Measurements from ENCODE around the gene FEM1B.
A peak's percentile ranks its signal among the peaks of the same experiment; 100 is the strongest.

FEM1B gene

DNA sequence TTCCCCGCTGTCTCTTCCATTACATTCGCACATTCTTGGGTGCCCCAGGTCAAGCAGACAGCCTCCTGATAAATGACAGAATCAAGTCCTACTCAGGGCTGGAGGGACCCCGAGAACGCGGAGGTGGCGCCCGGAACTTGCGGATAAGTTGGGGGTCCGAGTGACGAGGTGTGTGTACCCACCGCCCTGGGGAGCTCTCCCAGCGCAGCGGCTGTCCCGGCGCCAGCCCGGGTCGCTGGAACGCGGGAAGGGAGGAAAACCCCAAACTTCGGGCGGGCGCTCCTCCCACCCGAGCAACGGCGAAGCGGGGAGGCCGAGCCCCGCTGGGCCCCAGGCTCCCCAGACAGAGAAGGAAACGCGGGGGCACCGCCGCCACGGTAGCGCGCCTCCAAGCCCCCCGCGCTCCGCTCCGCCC is 48.6 kb upstream of the FEM1B start (continued):
- TF ChIP-seq ZNF26 (tag by site-specific recombination; IDR thresholded peaks at IDR 0.05) (no peak), GFI1B (tag by site-specific recombination; IDR thresholded peaks at IDR 0.05) (no peak), YY1 (tag by site-specific recombination; IDR thresholded peaks at IDR 0.05) (no peak), ZNF501 (tag by site-specific recombination; IDR thresholded peaks at IDR 0.05) (peak; percentile 51), SP7 (tag by site-specific recombination; IDR thresholded peaks at IDR 0.05) (peak; percentile 40)
- TF ChIP-seq, protein P1, sequence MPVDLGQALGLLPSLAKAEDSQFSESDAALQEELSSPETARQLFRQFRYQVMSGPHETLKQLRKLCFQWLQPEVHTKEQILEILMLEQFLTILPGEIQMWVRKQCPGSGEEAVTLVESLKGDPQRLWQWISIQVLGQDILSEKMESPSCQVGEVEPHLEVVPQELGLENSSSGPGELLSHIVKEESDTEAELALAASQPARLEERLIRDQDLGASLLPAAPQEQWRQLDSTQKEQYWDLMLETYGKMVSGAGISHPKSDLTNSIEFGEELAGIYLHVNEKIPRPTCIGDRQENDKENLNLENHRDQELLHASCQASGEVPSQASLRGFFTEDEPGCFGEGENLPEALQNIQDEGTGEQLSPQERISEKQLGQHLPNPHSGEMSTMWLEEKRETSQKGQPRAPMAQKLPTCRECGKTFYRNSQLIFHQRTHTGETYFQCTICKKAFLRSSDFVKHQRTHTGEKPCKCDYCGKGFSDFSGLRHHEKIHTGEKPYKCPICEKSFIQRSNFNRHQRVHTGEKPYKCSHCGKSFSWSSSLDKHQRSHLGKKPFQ (tag by site-specific recombination; IDR thresholded peaks at IDR 0.05): no peak

GRCh38 chr15:68229386-68230156 is 48.0 kb upstream of the FEM1B start, which contains the start of gene CLN6:
TSS of gene CLN6 (minus strand) at chr15:68229728. CDS start at chr15:68229584, 144 bp downstream.
- ChIA-PET CTCF (interaction anchor here (0.5 to 2.1 kb wide), 4 partner anchors 23 to 1038 kb away, joined by 3 to 6 read pairs (median 4); no protein-coding TSS in a partner anchor), POLR2A (interaction anchor here (0.7 to 1.9 kb wide), 3 partner anchors 10 to 389 kb away, joined by 3 to 4 read pairs (median 4); partner anchors contain the start of gene FEM1B)
- Histone ChIP-seq H3K4me3 (ENCODE audit: low read depth, low read length) (peak within 1 kb of the TSS; percentile 69), H3K4me1 (ENCODE audit: control insufficient read depth, insufficient read depth, low read length) (peaks cover 4% of the 10 kb centered on the region; the same call in 1 of the 2 replicates), H3K9me3 (ENCODE audit: control insufficient read depth, insufficient read depth, low read depth, low read length) (no peaks in the 10 kb centered on the region), H3K36me3 (ENCODE audit: control insufficient read depth in 2 of 2, insufficient read depth in 1 of 2, low read length in 2 of 2) (peaks cover 0 to 6% of the 10 kb centered on the region in 2 experiments; a peak in 1 of 3 replicates), H3K27ac (ENCODE audit: extremely low read depth, low read depth, low read length) (peak within 1 kb of the TSS; percentile 89)
- TF ChIP-seq ZFP37 (tag by site-specific recombination; IDR thresholded peaks at IDR 0.05) (no peak), ZNF223 (tag by site-specific recombination; IDR thresholded peaks at IDR 0.05) (no peak), ZNF239 (tag by site-specific recombination; IDR thresholded peaks at IDR 0.05) (no peak), ZNF76 (tag by site-specific recombination; IDR thresholded peaks at IDR 0.05; ENCODE audit: borderline replicate concordance, low read depth) (no peak; the same call in 1 of the 2 replicates), ZNF292 (tag by site-specific recombination; IDR thresholded peaks at IDR 0.05; ENCODE audit: borderline replicate concordance, low read depth) (no peak), ZNF501 (tag by site-specific recombination; IDR thresholded peaks at IDR 0.05) (peak; percentile 78), ZNF549 (tag by site-specific recombination; IDR thresholded peaks at IDR 0.05) (no peak), ZNF701 (tag by site-specific recombination; IDR thresholded peaks at IDR 0.05) (no peak), ZNF664 (tag by site-specific recombination; IDR thresholded peaks at IDR 0.05) (no peak), ZNF600 (tag by site-specific recombination; IDR thresholded peaks at IDR 0.05) (no peak; the same call in 1 of the 2 replicates), PRDM10 (tag by site-specific recombination; IDR thresholded peaks at IDR 0.05) (peak; percentile 99), ZBTB7A (tag by site-specific recombination; IDR thresholded peaks at IDR 0.05; ENCODE audit: low read depth) (no peak), KLF9 (tag by site-specific recombination; IDR thresholded peaks at IDR 0.05; ENCODE audit: low read depth) (peak; percentile 28; the same call in 1 of the 2 replicates), SP2 (tag by site-specific recombination; IDR thresholded peaks at IDR 0.05) (peak; percentile 55), ZNF221 (tag by site-specific recombination; IDR thresholded peaks at IDR 0.05; ENCODE audit: borderline replicate concordance) (no peak; the same call in 1 of the 2 replicates), ZNF214 (tag by site-specific recombination; IDR thresholded peaks at IDR 0.05; ENCODE audit: borderline replicate concordance) (no peak), EGR2 (tag by site-specific recombination; IDR thresholded peaks at IDR 0.05; ENCODE audit: low read depth) (no peak; the same call in 1 of the 2 replicates), ZNF843 (tag by site-specific recombination; IDR thresholded peaks at IDR 0.05) (0 out of 2 replicates have a peak, but pooled peaks have one; percentile 50)
- TF ChIP-seq, protein P2, sequence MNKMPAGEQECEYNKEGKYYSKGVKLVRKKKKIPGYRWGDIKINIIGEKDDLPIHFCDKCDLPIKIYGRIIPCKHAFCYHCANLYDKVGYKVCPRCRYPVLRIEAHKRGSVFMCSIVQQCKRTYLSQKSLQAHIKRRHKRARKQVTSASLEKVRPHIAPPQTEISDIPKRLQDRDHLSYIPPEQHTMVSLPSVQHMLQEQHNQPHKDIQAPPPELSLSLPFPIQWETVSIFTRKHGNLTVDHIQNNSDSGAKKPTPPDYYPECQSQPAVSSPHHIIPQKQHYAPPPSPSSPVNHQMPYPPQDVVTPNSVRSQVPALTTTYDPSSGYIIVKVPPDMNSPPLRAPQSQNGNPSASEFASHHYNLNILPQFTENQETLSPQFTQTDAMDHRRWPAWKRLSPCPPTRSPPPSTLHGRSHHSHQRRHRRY (tag by site-specific recombination; IDR thresholded peaks at IDR 0.05): no peak
- TF ChIP-seq, protein P3, sequence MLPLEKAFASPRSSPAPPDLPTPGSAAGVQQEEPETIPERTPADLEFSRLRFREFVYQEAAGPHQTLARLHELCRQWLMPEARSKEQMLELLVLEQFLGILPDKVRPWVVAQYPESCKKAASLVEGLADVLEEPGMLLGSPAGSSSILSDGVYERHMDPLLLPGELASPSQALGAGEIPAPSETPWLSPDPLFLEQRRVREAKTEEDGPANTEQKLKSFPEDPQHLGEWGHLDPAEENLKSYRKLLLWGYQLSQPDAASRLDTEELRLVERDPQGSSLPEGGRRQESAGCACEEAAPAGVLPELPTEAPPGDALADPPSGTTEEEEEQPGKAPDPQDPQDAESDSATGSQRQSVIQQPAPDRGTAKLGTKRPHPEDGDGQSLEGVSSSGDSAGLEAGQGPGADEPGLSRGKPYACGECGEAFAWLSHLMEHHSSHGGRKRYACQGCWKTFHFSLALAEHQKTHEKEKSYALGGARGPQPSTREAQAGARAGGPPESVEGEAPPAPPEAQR (tag by site-specific recombination; IDR thresholded peaks at IDR 0.05): no peak
